GM12878 (cell line): ENCODE measurements around the gene LCN12. TPM values are rescaled to one million over a fixed set of nuclear protein-coding genes. Genes with fewer than 3 reads are reported as not detected.
A peak's percentile ranks its signal among the peaks of the same experiment; 100 is the strongest.

Experiments
- ATAC-seq: fragments of 200-7000 bp; cut with Tn5 transposase; 3 replicates; pipeline ENCODE4 v1.9.1; 2020; ENCODE audit warnings: mild to moderate bottlenecking, moderate library complexity
- BruUV-seq: library from RNA; stranded (reverse); fragments of 400-500 nt; replicated peaks from 2 replicates; lab custom pipeline; 2021; lab: Mats Ljungman, UMichigan
- CTCF ChIA-PET: fragments of 300-600 bp; sonication (Branson Sonifier 250); formaldehyde crosslinking; extraction: SDS; loops from one replicate; lab custom pipeline; 2021; ENCODE audit warnings: inconsistent platforms; lab: Yijun Ruan, JAX
- POLR2A ChIA-PET: fragments of 350-600 bp; formaldehyde crosslinking; extraction: SDS; loops from one replicate; lab custom pipeline; 2021; ENCODE audit warnings: inconsistent platforms; lab: Charles Lee
- RAD21 ChIA-PET: fragments of 300-600 bp; sonication (Branson Sonifier 250); formaldehyde crosslinking; loops from one replicate; lab custom pipeline; 2023; ENCODE audit warnings: antibody characterized with exemption; ENCODE audit not compliant: unreplicated experiment; lab: Charles Lee
- SMC1A ChIA-PET: fragments of 300-600 bp; sonication (Branson Sonifier 250); formaldehyde crosslinking; loops from one replicate; lab custom pipeline; 2023; ENCODE audit not compliant: unreplicated experiment, uncharacterized antibody; lab: Charles Lee
- DNase-seq: peaks from one replicate; pipeline ENCODE4 v3.0.0-alpha.2; 2011; ENCODE audit warnings: low read depth, low spot score
- FAIRE-seq: peaks from 3 replicates; lab custom pipeline; 2011; peaks lifted over from hg19 to GRCh38; lab: Jason Lieb, UNC
- H2AFZ ChIP-seq: 2 replicates; pipeline ENCODE4 v1.6.0; 2011; ENCODE audit warnings: low read depth, low read length, control low read depth; ENCODE audit not compliant: control insufficient read depth
- H3K27ac ChIP-seq: 2 replicates; pipeline ENCODE4 v1.5.1; 2011; ENCODE audit warnings: control low read depth; ENCODE audit not compliant: control insufficient read depth, insufficient read depth
- H3K27me3 ChIP-seq, 2 experiments: replicated peaks in 1 of 2; 2 replicates each; pipeline versions ENCODE4 v1.6.0 to v1.6.1; 2011; ENCODE audit warnings: low read length in 1 of 2; ENCODE audit not compliant: control insufficient read depth in 2 of 2, insufficient read depth in 2 of 2
- H3K36me3 ChIP-seq, 2 experiments: 2 replicates each; pipeline ENCODE4 v1.5.1; 2011; ENCODE audit warnings: low read length in 1 of 2; ENCODE audit not compliant: control insufficient read depth in 2 of 2, insufficient read depth in 2 of 2
- H3K4me1 ChIP-seq: 2 replicates; pipeline ENCODE4 v1.6.1; 2011; ENCODE audit warnings: mild to moderate bottlenecking, low read length, moderate library complexity, mixed read lengths; ENCODE audit not compliant: control insufficient read depth, insufficient read depth
- H3K4me2 ChIP-seq: 2 replicates; pipeline ENCODE4 v1.6.0; 2011; ENCODE audit warnings: control low read depth; ENCODE audit not compliant: control insufficient read depth, insufficient read depth
- H3K4me3 ChIP-seq: fragments of 200-600 bp; sonication (generic); 2 replicates; pipeline ENCODE4 v1.5.1; 2016
- H3K79me2 ChIP-seq: 2 replicates; pipeline ENCODE4 v1.6.0; 2011; ENCODE audit warnings: low read length; ENCODE audit not compliant: control insufficient read depth, insufficient read depth
- H3K9ac ChIP-seq: 2 replicates; pipeline ENCODE4 v1.8.0; 2011; ENCODE audit warnings: low read length, control low read depth, mixed read lengths; ENCODE audit not compliant: control insufficient read depth, insufficient read depth
- H3K9me3 ChIP-seq: replicated peaks from 3 replicates; pipeline ENCODE4 v1.5.1; 2011; ENCODE audit warnings: mild to moderate bottlenecking, low read length; ENCODE audit not compliant: control insufficient read depth, insufficient read depth
- H4K20me1 ChIP-seq: 2 replicates; pipeline ENCODE4 v1.6.0; 2011; ENCODE audit not compliant: control insufficient read depth, insufficient read depth
- BHLHE40 ChIP-seq, 2 experiments: fragments of 450-650 bp in 1 of 2; IDR thresholded peaks; 2 replicates each; pipeline ENCODE4 v1.6.1; 2011 to 2017; ENCODE audit warnings: low read depth in 2 of 2, borderline replicate concordance in 1 of 2, improper control_type of control experiment in 1 of 2, low read length in 1 of 2, mild to moderate bottlenecking in 1 of 2
- CBX3 ChIP-seq: fragments of 200-600 bp; sonication (generic); IDR thresholded peaks from 2 replicates; pipeline ENCODE4 v1.6.1; 2016; ENCODE audit warnings: low read depth, borderline replicate concordance
- NR2F1 ChIP-seq: fragments of 450-650 bp; conservative IDR thresholded peaks from 2 replicates; pipeline ENCODE4 v1.6.1; 2017; ENCODE audit warnings: mild to moderate bottlenecking
- RELB ChIP-seq: fragments of 450-650 bp; IDR thresholded peaks from 2 replicates; pipeline ENCODE4 v1.6.1; 2017; ENCODE audit warnings: low read depth, mild to moderate bottlenecking, moderate library complexity
- ZBED1 ChIP-seq: IDR thresholded peaks from 2 replicates; pipeline ENCODE4 v1.6.1; 2016; ENCODE audit warnings: borderline replicate concordance
- WGBS: methylation state at CpG from one replicate; pipeline ENCODE4 v1.1.6; 2016; ENCODE audit warnings: low lambda C conversion rate; ENCODE audit not compliant: insufficient replicate concordance, insufficient coverage; ENCODE audit errors: missing lambda C conversion rate; 5-methylcytosine and 5-hydroxymethylcytosine counted together
- in situ Hi-C: fragments of 300-500 bp; cut with MboI; formaldehyde crosslinking; loops from 9 replicates; pipeline ENCODE4 v1.14.3; 2018; ENCODE audit warnings: mixed read lengths
- intact Hi-C: fragments of 100-400 bp; cut with micrococcal nuclease; formaldehyde crosslinking; loops from one replicate; pipeline ENCODE4 v1.14.2; 2022; ENCODE audit not compliant: unreplicated experiment
- polyA plus RNA-seq, 11 experiments: library from polyadenylated mRNA; depleted of rRNA in 4 of 11; unstranded in 6 of 11; stranded (reverse) in 5 of 11; fragments of >200 nt; fragmentation: Nextera tagmentation in 4 of 11; fragmentation: Illumina TruSeq in 1 of 11; extraction: Ambion mirVana in 4 of 11; extraction: Trizol in 1 of 11; gene quantifications; 1 replicate in 1 of 11; 2 replicates in 10 of 11; pipeline versions ENCODE4 v1.2.1 to v1.2.3, GENCODE V29; 2011 to 2016; ENCODE audit warnings: inconsistent platforms in 2 of 11, missing spikeins in 2 of 11, low read depth in 1 of 11
- total RNA-seq, 4 experiments: library from RNA; depleted of rRNA in 3 of 4; stranded (reverse); fragments of >200 nt in 3 of 4; fragmentation: Illumina TruSeq in 1 of 4; extraction: Trizol in 1 of 4; gene quantifications; 2 replicates each; pipeline versions ENCODE4 v1.2.1 to v1.2.3, GENCODE V29; 2013 to 2021

The LCN12 gene
- total and polyA plus RNA-seq, 10 of the 15 experiments (the other 5 are each of a cell fraction or from before 2014, with no cell fraction given): 0.06 to 0.64 (median 0.40) TPM; not detected in 3

- no peak for TF ChIP-seq RELB
- no peak for TF ChIP-seq CBX3
- TF ChIP-seq BHLHE40 (IDR thresholded peaks at IDR 0.05; ENCODE audit: borderline replicate concordance in 1 of 2, low read depth in 2 of 2, low read length in 1 of 2): no peak
- TF ChIP-seq, all 136 proteins: peak for 0
Observed at GRCh38 chr9:136971746-136972145, 19.7 kb downstream of the LCN12 start (continued).

- H3K79me2 ChIP-seq: no peaks in the 10 kb centered on the region
- FAIRE-seq: no peak
- H3K4me2 ChIP-seq: no peak overlapping the region
- WGBS: 49% methylated on average over 11 of the region's 11 CpGs
- POLR2A ChIA-PET: no interaction called here
- H3K9me3 ChIP-seq: no peaks in the 10 kb centered on the region
- TF ChIP-seq ZBED1 (no peak), NR2F1 (0 out of 2 replicates have a peak, but pooled peaks have one; percentile 23)
- TF ChIP-seq, all 136 proteins: peak for 1
- ATAC-seq: no peak
- no peak for DNase-seq
- Histone ChIP-seq H4K20me1 (no peaks in the 10 kb centered on the region), H3K27me3 (no peaks in the 10 kb centered on the region; a peak in 1 of 4 replicates), H3K4me3 (no peak overlapping the region), H3K9ac (no peak overlapping the region), H2AFZ (no peak overlapping the region), H3K27ac (no peak overlapping the region), H3K36me3 (no peaks in the 10 kb centered on the region), H3K4me1 (no peaks in the 10 kb centered on the region)
- in situ Hi-C loops: no loop called here
- ChIA-PET RAD21 (no interaction called here), CTCF (interaction anchor here (2.0 kb wide), 1 partner anchor 57 kb away, joined by 5 read pairs; no protein-coding TSS in a partner anchor), SMC1A (no interaction called here)
- no TSS peak for BruUV-seq
- intact Hi-C loops: no loop called here
Observed at GRCh38 chr9:136972335-136972734, 20.3 kb downstream of the LCN12 start.
